ENCODE data around the gene LIPT1.
A peak's percentile ranks its signal among the peaks of the same experiment; 100 is the strongest.
"Not testable (repeated sequence)": the region's sequence is repeated elsewhere in the genome, so short reads cannot be mapped to it uniquely, and the experiment has no call there.

Gene LIPT1

DNA sequence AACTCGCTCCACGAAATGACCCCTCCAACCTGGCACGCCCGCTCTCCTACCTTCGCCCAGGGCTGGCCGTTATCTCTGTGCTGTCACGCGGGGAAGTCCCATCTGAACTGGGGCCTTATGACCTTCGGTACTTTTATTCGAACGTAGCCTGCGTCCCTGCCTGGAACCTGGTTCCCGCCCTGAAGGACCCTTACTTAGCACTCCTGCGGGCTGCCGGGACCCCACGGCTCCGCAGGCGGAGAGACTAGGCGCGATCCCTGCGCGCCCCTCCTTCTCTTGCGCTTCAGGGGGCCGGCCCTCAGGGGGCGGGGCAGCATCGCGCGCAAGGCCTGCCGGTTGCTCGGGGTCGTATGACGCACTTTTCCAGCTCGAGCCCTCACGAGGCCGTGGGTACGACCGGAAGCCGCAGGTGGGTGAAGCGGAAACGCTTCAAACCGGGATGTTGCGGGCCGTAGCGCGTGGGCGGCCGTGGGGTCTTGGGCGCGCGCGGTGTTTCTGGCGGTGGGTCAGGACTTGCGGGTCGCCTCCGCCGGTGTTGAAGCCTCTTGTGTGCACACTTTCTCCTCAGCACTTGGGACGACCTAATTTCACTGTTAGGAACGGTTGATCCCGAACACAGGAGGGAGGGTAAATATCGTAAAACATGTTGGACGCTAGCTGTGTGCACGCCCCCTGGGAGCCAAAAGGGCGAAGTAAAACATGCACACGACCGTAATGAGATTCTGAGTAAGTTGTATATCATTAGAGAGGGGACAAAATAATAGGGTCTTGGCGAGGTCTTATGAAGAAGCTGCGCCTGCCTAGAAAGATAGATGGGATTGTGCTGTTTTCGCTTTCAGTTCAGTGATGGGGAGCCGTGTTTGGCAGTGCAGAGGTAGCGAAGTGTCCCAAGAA is at the start of gene LIPT1, which contains the start of gene TSGA10:
Gene LIPT1, plus strand, starts transcription at position 325 of the 894 bp plus-strand sequence. CDS start 6,991 bp downstream, outside the sequence.
Gene TSGA10, minus strand, starts transcription at position 300 of the 894 bp plus-strand sequence. CDS start 45,503 bp downstream, outside the sequence.
- peak within 1 kb of the TSS; percentile 87 for H3K27ac ChIP-seq
- H3K27me3 ChIP-seq = no peaks in the 10 kb centered on the region
- H3K9ac ChIP-seq = peak within 1 kb of the TSS; percentile 84
- 0 out of 2 replicates have a peak, but pooled peaks cover 3% of the 10 kb centered on the region for H4K20me1 ChIP-seq
- peak within 1 kb of the TSS; percentile 77 for H3K4me3 ChIP-seq
- peaks cover 51% of the 10 kb centered on the region for H3K4me1 ChIP-seq
- H3K9me3 ChIP-seq = no peaks in the 10 kb centered on the region
- no peak for TF ChIP-seq Cebpa-rat (IDR thresholded peaks at IDR 0.05)
- peaks cover 34% of the 10 kb centered on the region for H3K36me3 ChIP-seq
- peak within 1 kb of the TSS; percentile 90 for H3K4me2 ChIP-seq

GRCh38 chr2:99106913-99107312 is 47.9 kb upstream of the LIPT1 start:
- Histone ChIP-seq H3K9me3 (no peaks in the 10 kb centered on the region), H3K36me3 (no peaks in the 10 kb centered on the region), H3K9ac (no peak overlapping the region), H3K4me2 (no peak overlapping the region), H3K4me3 (no peak overlapping the region), H3K27ac (no peak overlapping the region), H3K27me3 (no peaks in the 10 kb centered on the region), H3K4me1 (no peaks in the 10 kb centered on the region), H4K20me1 (no peaks in the 10 kb centered on the region)
- TF ChIP-seq Cebpa-rat (IDR thresholded peaks at IDR 0.05) = no peak

DNA sequence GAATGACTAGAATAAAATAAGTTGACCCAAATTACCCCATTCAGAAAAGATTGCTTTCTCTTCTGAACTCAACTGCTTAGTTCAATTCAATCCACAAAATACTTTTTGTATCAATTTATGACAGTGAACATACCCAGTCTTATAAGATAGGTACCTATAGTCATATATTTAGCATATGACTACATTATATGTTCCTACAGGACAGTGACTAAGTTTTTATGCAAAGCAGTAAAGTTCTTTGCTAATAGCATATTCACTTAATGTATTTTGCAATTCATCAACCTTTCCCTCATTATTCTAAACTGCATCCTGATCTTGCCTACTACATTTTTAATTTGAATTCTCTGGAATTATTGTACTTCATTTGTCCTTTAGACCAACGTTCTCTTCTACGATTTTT is 43.5 kb upstream of the LIPT1 start:
- H3K4me1 ChIP-seq = no peaks in the 10 kb centered on the region
- no peak overlapping the region for H3K27ac ChIP-seq
- H3K27me3 ChIP-seq = no peaks in the 10 kb centered on the region
- TF ChIP-seq Cebpa-rat (IDR thresholded peaks at IDR 0.05) = no peak
- no peak overlapping the region for H3K4me2 ChIP-seq
- H3K9me3 ChIP-seq = no peaks in the 10 kb centered on the region
- H3K4me3 ChIP-seq = no peak overlapping the region
- H3K36me3 ChIP-seq = no peaks in the 10 kb centered on the region
- H4K20me1 ChIP-seq = no peaks in the 10 kb centered on the region
- no peak overlapping the region for H3K9ac ChIP-seq

GRCh38 chr2:99111945-99112344 is 42.8 kb upstream of the LIPT1 start:
- no peaks in the 10 kb centered on the region for H3K27me3 ChIP-seq
- H3K27ac ChIP-seq = no peak overlapping the region
- H3K9me3 ChIP-seq = no peaks in the 10 kb centered on the region
- no peaks in the 10 kb centered on the region for H3K36me3 ChIP-seq
- H3K4me3 ChIP-seq = no peak overlapping the region
- no peak overlapping the region for H3K9ac ChIP-seq
- H4K20me1 ChIP-seq = no peaks in the 10 kb centered on the region
- no peaks in the 10 kb centered on the region for H3K4me1 ChIP-seq
- no peak for TF ChIP-seq Cebpa-rat (IDR thresholded peaks at IDR 0.05)
- no peak overlapping the region for H3K4me2 ChIP-seq

- Histone ChIP-seq H3K4me3 (no peak overlapping the region), H3K4me2 (no peak overlapping the region), H3K27me3 (no peaks in the 10 kb centered on the region), H3K4me1 (no peaks in the 10 kb centered on the region), H3K9ac (no peak overlapping the region), H4K20me1 (no peaks in the 10 kb centered on the region), H3K27ac (no peak overlapping the region), H3K9me3 (no peaks in the 10 kb centered on the region), H3K36me3 (no peaks in the 10 kb centered on the region)
- no peak for TF ChIP-seq Cebpa-rat (IDR thresholded peaks at IDR 0.05)
Observed at GRCh38 chr2:99112617-99113016, 42.1 kb upstream of the LIPT1 start.

GRCh38 chr2:99127981-99128380 is 26.8 kb upstream of the LIPT1 start:
- no peak overlapping the region for H3K9ac ChIP-seq
- TF ChIP-seq Cebpa-rat (IDR thresholded peaks at IDR 0.05) = no peak
- no peaks in the 10 kb centered on the region for H4K20me1 ChIP-seq
- no peaks in the 10 kb centered on the region for H3K4me1 ChIP-seq
- peaks cover 7% of the 10 kb centered on the region for H3K36me3 ChIP-seq
- peaks cover 26% of the 10 kb centered on the region for H3K9me3 ChIP-seq
- no peak overlapping the region for H3K4me3 ChIP-seq
- no peak overlapping the region for H3K4me2 ChIP-seq
- no peak overlapping the region for H3K27ac ChIP-seq
- no peaks in the 10 kb centered on the region for H3K27me3 ChIP-seq

DNA sequence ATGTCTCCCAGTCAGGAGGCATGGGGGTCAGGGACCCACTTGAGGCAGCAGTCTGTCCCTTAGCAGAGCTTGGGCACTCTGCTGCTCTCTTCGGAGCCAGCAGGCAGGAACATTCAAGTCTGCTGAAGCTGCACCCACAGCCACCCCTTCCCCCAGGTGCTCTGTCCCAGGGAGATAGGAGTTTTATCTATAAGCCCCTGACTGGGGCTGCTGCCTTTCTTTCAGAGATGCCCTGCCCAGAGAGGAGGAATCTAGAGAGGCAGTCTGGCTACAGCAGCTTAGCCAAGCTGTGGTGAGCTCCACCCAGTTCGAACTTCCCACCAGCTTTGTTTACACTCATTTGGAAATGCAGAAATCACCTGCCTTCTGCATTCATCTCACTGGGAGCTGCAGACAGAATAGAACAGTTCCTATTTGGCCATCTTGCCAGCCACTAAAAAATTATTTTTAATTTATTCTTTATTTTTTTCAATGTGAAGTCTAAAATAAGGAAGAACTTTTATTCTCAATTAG is 19.7 kb upstream of the LIPT1 start:
- H3K36me3 ChIP-seq, H3K4me1 ChIP-seq, H3K4me2 ChIP-seq, H4K20me1 ChIP-seq, H3K9ac ChIP-seq, H3K4me3 ChIP-seq, H3K27me3 ChIP-seq, H3K27ac ChIP-seq: not testable (repeated sequence)
- H3K9me3 ChIP-seq = peaks cover 37% of the 10 kb centered on the region

GRCh38 chr2:99139003-99139402 is 15.8 kb upstream of the LIPT1 start:
- peaks cover 15% of the 10 kb centered on the region for H3K4me1 ChIP-seq
- no peak overlapping the region for H3K4me3 ChIP-seq
- peaks cover 1% of the 10 kb centered on the region; the same call in 1 of the 2 replicates for H3K9me3 ChIP-seq
- peaks cover 12% of the 10 kb centered on the region; the same call in 1 of the 2 replicates for H3K27me3 ChIP-seq
- H3K27ac ChIP-seq = no peak overlapping the region
- TF ChIP-seq Cebpa-rat (IDR thresholded peaks at IDR 0.05) = no peak
- H4K20me1 ChIP-seq = 0 out of 2 replicates have a peak, but pooled peaks cover 7% of the 10 kb centered on the region
- H3K36me3 ChIP-seq = 0 out of 2 replicates have a peak, but pooled peaks cover 5% of the 10 kb centered on the region
- no peak overlapping the region for H3K9ac ChIP-seq
- H3K4me2 ChIP-seq = no peak overlapping the region

GRCh38 chr2:99140056-99140859 is 14.5 kb upstream of the LIPT1 start:
- Histone ChIP-seq H3K4me3 (peak overlapping the region; percentile 92), H4K20me1 (0 out of 2 replicates have a peak, but pooled peaks cover 7% of the 10 kb centered on the region), H3K9me3 (no peaks in the 10 kb centered on the region), H3K27me3 (peaks cover 12% of the 10 kb centered on the region; the same call in 1 of the 2 replicates), H3K4me2 (peak overlapping the region; percentile 95), H3K9ac (peak overlapping the region; percentile 75), H3K4me1 (peaks cover 15% of the 10 kb centered on the region), H3K36me3 (no peaks in the 10 kb centered on the region), H3K27ac (0 out of 2 replicates have a peak overlapping the region, but pooled peaks have one; percentile 14)
- TF ChIP-seq Cebpa-rat (IDR thresholded peaks at IDR 0.05) = no peak

Measured in BLaER1 (cell line).